Adrenal gland (tissue), 5 donors: Measurements from ENCODE around the gene PI16.

ENCODE experiments used
- POLR2A ChIP-seq, 2 donors: fragments of 450-650 bp; IDR thresholded peaks; one replicate each; pipeline ENCODE4 v1.6.1; 2017; ENCODE audit warnings: antibody characterized with exemption in 2 of 2, mild to moderate bottlenecking in 2 of 2, moderate library complexity in 1 of 2
- TF ChIP-seq, protein P1 (sequence below), 6 experiments: fragments of 450-650 bp in 4 of 6; fragments of 200-600 bp in 2 of 6; sonication (generic) in 1 of 6; IDR thresholded peaks; 1 replicate in 5 of 6; 2 replicates in 1 of 6; pipeline versions ENCODE4 v1.5.1 to v1.8.0; 2016 to 2021; ENCODE audit warnings: antibody characterized with exemption in 6 of 6, mild to moderate bottlenecking in 2 of 6, moderate library complexity in 1 of 6
- donor health status: DM: no; HTN: no; CAD: no.

DNA sequence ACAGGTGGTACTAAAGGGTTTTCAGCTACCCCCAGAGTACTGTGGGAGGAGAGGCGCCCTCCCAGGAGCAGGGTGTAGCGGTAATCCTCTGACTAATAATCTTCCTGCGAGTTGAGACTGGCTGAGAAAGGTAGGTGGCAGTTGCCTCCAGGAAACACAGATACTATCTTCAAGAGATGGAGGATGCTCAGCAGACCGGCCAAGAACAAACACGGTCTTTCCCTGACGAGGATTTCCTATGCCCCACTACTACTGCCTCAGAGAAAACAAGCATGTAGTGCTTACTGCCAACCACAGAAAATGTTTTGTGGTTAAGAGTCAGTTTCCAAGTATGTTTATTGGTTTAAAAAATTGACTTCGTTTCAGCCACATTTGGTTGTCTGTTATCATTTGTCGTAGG, 42.0 kb upstream of the PI16 start:
- TF ChIP-seq, protein P1, sequence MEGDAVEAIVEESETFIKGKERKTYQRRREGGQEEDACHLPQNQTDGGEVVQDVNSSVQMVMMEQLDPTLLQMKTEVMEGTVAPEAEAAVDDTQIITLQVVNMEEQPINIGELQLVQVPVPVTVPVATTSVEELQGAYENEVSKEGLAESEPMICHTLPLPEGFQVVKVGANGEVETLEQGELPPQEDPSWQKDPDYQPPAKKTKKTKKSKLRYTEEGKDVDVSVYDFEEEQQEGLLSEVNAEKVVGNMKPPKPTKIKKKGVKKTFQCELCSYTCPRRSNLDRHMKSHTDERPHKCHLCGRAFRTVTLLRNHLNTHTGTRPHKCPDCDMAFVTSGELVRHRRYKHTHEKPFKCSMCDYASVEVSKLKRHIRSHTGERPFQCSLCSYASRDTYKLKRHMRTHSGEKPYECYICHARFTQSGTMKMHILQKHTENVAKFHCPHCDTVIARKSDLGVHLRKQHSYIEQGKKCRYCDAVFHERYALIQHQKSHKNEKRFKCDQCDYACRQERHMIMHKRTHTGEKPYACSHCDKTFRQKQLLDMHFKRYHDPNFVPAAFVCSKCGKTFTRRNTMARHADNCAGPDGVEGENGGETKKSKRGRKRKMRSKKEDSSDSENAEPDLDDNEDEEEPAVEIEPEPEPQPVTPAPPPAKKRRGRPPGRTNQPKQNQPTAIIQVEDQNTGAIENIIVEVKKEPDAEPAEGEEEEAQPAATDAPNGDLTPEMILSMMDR (IDR thresholded peaks at IDR 0.05) = no peak
- TF ChIP-seq POLR2A (IDR thresholded peaks at IDR 0.05) = no peak
